Breast epithelium (tissue), 4 donors: ENCODE data around the gene PCBP3. TPM values are rescaled to one million over a fixed set of nuclear protein-coding genes. Genes with fewer than 3 reads are reported as not detected.
"Not testable (repeated sequence)": the region's sequence is repeated elsewhere in the genome, so short reads cannot be mapped to it uniquely, and the experiment has no call there.

Experiments
- DNase-seq, 2 donors: peaks; one replicate each; pipeline ENCODE4 v3.0.0-alpha.2; 2019; ENCODE audit warnings: low spot score in 2 of 2
- H3K27ac ChIP-seq, 2 donors: fragments of 200-600 bp; sonication (generic) in 1 of 2; one replicate each; pipeline ENCODE4 v1.5.1; 2016 to 2019; ENCODE audit warnings: mild to moderate bottlenecking in 1 of 2
- H3K27me3 ChIP-seq, 2 donors: fragments of 200-600 bp; sonication (generic) in 1 of 2; one replicate each; pipeline versions ENCODE4 v1.5.1 to v1.6.0; 2017 to 2019; ENCODE audit warnings: control low read depth in 1 of 2, mild to moderate bottlenecking in 1 of 2
- H3K36me3 ChIP-seq: fragments of 200-600 bp; one replicate; pipeline ENCODE4 v1.5.1; 2019
- H3K4me1 ChIP-seq, 2 donors: fragments of 200-600 bp; sonication (generic); one replicate each; pipeline ENCODE4 v1.5.1; 2016 to 2019; ENCODE audit warnings: control low read depth in 1 of 2
- H3K4me3 ChIP-seq, 3 donors: fragments of 200-600 bp; sonication (generic); 1 replicate in 2 of 3; 2 replicates in 1 of 3; pipeline ENCODE4 v1.5.1; 2016 to 2019; ENCODE audit warnings: mild to moderate bottlenecking in 3 of 3, moderate library complexity in 2 of 3
- H3K9me3 ChIP-seq, 2 donors: fragments of 200-600 bp; sonication (generic) in 1 of 2; one replicate each; pipeline ENCODE4 v1.5.1; 2016 to 2019; ENCODE audit warnings: control low read depth in 1 of 2
- POLR2A ChIP-seq: fragments of 450-650 bp; IDR thresholded peaks from one replicate; pipeline ENCODE4 v1.6.1; 2016; ENCODE audit warnings: antibody characterized with exemption, mild to moderate bottlenecking, moderate library complexity
- POLR2AphosphoS5 ChIP-seq, 3 donors: sonication (generic); formaldehyde crosslinking; IDR thresholded peaks; one replicate each; pipeline ENCODE4 v1.6.1; 2017; ENCODE audit warnings: antibody characterized with exemption in 3 of 3
- intact Hi-C: fragments of 100-400 bp; cut with DNase I; formaldehyde crosslinking; loops from one replicate; pipeline ENCODE4 v1.15.1; 2023; ENCODE audit warnings: low total_unique reads
- total RNA-seq, 3 donors: library from RNA; depleted of rRNA; stranded (reverse); fragments of >200 nt; gene quantifications; one replicate each; pipeline ENCODE4 v1.1.0, GENCODE V29; 2016
- TF ChIP-seq, protein P1 (sequence below), 3 donors: fragments of 450-650 bp; IDR thresholded peaks; one replicate each; pipeline ENCODE4 v1.5.1; 2016 to 2017; ENCODE audit warnings: antibody characterized with exemption in 3 of 3, mild to moderate bottlenecking in 3 of 3, moderate library complexity in 3 of 3

The PCBP3 gene
- total RNA-seq, 3 donors from 2014 or later, result 3.4 to 13.8 (median 4.6) TPM

DNA sequence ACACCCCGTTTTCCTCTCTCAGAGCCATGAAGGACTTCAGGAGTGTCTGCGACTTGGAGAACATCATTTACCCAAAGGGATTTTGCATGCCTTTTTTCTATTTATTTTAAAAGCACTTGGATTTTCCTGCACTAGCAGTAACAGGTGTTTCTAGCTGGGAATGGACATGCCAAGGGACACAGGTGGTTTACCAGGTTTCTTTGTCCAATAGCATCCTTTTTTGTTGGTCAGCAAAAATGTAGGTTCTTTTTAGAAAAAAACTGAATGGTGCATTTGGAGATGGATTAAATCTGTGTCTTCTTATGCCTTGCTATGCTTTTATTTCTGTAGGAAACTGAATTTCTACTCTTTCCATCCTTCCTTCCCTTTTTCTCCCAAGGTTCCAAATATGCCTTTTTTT is 205.3 kb downstream of the PCBP3 start:
- TF ChIP-seq, protein P1, sequence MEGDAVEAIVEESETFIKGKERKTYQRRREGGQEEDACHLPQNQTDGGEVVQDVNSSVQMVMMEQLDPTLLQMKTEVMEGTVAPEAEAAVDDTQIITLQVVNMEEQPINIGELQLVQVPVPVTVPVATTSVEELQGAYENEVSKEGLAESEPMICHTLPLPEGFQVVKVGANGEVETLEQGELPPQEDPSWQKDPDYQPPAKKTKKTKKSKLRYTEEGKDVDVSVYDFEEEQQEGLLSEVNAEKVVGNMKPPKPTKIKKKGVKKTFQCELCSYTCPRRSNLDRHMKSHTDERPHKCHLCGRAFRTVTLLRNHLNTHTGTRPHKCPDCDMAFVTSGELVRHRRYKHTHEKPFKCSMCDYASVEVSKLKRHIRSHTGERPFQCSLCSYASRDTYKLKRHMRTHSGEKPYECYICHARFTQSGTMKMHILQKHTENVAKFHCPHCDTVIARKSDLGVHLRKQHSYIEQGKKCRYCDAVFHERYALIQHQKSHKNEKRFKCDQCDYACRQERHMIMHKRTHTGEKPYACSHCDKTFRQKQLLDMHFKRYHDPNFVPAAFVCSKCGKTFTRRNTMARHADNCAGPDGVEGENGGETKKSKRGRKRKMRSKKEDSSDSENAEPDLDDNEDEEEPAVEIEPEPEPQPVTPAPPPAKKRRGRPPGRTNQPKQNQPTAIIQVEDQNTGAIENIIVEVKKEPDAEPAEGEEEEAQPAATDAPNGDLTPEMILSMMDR (IDR thresholded peaks at IDR 0.05), result no peak
- TF ChIP-seq POLR2A (no peak), POLR2AphosphoS5 (IDR thresholded peaks at IDR 0.05) (no peak)
- no peaks in the 10 kb centered on the region for H3K4me1 ChIP-seq
- H3K27me3 ChIP-seq, result no peaks in the 10 kb centered on the region
- intact Hi-C loops, result no loop called here
- DNase-seq, result no peak
- H3K27ac ChIP-seq, result no peak overlapping the region
- no peak overlapping the region for H3K4me3 ChIP-seq
- no peaks in the 10 kb centered on the region for H3K36me3 ChIP-seq
- no peaks in the 10 kb centered on the region for H3K9me3 ChIP-seq

DNA sequence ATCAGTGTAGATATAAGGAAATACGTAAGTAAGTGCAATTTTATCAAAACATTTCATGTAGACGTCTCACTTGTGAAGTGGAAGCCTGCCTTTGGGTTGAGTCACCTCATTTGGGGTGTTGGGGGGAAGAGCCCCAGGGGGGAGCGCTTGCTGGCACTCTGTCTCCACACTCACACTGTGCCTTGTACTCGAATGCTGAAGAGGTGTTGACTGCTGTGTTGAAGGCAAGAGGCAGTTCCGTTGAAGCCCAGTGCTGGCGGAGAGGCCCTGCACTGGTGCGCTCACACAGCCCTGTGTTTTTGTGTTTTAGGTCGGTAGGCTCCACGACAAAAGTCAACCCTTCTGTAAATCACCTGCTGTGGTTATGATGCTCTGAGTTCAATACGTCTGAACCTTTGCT is 206.1 kb downstream of the PCBP3 start:
- Histone ChIP-seq H3K4me3 (no peak overlapping the region), H3K9me3 (no peaks in the 10 kb centered on the region), H3K27me3 (no peaks in the 10 kb centered on the region), H3K4me1 (no peaks in the 10 kb centered on the region), H3K36me3 (no peaks in the 10 kb centered on the region), H3K27ac (no peak overlapping the region)
- DNase-seq, result no peak
- intact Hi-C loops, result no loop called here
- no peak for TF ChIP-seq POLR2A
- TF ChIP-seq, protein P1 (IDR thresholded peaks at IDR 0.05), result no peak
- no peak for TF ChIP-seq POLR2AphosphoS5 (IDR thresholded peaks at IDR 0.05)

DNA sequence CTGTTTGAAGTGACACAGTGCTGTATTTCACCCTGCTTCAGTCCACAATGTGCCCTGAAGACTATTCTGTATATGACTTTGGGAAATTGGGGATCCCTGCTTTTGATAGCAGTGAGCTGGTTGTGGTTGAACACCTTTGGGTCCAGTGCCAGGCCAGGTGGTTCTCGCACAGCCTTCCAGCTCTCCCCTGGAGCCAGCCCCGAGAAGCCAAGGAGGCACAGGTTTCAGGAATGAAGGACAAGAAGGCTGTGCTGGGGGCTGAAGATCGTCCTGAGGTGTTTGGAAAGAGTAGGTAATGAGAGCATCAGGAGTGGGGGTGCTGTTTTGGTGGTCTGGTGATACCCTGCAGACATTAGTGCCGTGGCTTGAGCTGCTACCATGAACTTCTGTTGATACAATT is 206.7 kb downstream of the PCBP3 start:
- H3K4me1 ChIP-seq, result no peaks in the 10 kb centered on the region
- H3K27me3 ChIP-seq, result peaks cover 0 to 5% of the 10 kb centered on the region in 2 donors
- no peaks in the 10 kb centered on the region for H3K9me3 ChIP-seq
- H3K36me3 ChIP-seq, result no peaks in the 10 kb centered on the region
- H3K27ac ChIP-seq, result no peak overlapping the region
- DNase-seq, result no peak
- intact Hi-C loops, result no loop called here
- TF ChIP-seq POLR2A (no peak), POLR2AphosphoS5 (IDR thresholded peaks at IDR 0.05) (no peak)
- TF ChIP-seq, protein P1 (IDR thresholded peaks at IDR 0.05), result no peak
- H3K4me3 ChIP-seq, result no peak overlapping the region

DNA sequence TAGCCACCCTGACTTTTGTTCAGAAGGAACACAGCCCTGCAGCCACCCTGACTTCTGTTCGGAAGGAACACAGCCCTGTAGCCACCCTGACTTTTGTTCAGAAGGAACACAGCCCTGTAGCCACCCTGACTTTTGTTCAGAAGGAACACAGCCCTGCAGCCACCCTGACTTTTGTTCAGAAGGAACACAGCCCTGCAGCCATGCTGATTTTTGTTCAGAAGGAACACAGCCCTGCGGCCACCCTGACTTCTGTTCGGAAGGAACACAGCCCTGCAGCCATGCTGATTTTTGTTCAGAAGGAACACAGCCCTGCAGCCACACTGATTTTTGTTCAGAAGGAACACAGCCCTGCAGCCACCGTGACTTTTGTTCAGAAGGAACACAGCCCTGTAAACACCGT is 208.9 kb downstream of the PCBP3 start:
- H3K36me3 ChIP-seq, H3K4me1 ChIP-seq, H3K4me3 ChIP-seq, H3K9me3 ChIP-seq, H3K27ac ChIP-seq, intact Hi-C loops: not testable (repeated sequence)
- peaks cover 0 to 10% of the 10 kb centered on the region in 2 donors for H3K27me3 ChIP-seq
- peak in 1 of 2 donors; percentile 33 for DNase-seq

GRCh38 chr21:45852886-45853400 is 209.4 kb downstream of the PCBP3 start:
- TF ChIP-seq, protein P1 (IDR thresholded peaks at IDR 0.05), result no peak
- no peak for TF ChIP-seq POLR2A
- TF ChIP-seq POLR2AphosphoS5 (IDR thresholded peaks at IDR 0.05), result no peak
- no peaks in the 10 kb centered on the region for H3K4me1 ChIP-seq

More at GRCh38 chr21:45852886-45853400, 209.4 kb downstream of the PCBP3 start:
- Histone ChIP-seq H3K27me3 (peaks cover 0 to 10% of the 10 kb centered on the region in 2 donors), H3K9me3 (no peaks in the 10 kb centered on the region), H3K27ac (no peak overlapping the region), H3K4me3 (no peak overlapping the region), H3K36me3 (no peaks in the 10 kb centered on the region)
- peak in 1 of 2 donors; percentile 37 for DNase-seq
- intact Hi-C loops, result no loop called here
